NCI-H128 (cell line): ENCODE data around the gene ZNF615.
"Not testable (repeated sequence)": the region's sequence is repeated elsewhere in the genome, so short reads cannot be mapped to it uniquely, and the experiment has no call there.

ENCODE experiments used
- DNase-seq: peaks from one replicate; lab custom pipeline; 2025; ENCODE audit not compliant: unreplicated experiment; lab: John Stamatoyannopoulos, UW

ZNF615 gene

DNA sequence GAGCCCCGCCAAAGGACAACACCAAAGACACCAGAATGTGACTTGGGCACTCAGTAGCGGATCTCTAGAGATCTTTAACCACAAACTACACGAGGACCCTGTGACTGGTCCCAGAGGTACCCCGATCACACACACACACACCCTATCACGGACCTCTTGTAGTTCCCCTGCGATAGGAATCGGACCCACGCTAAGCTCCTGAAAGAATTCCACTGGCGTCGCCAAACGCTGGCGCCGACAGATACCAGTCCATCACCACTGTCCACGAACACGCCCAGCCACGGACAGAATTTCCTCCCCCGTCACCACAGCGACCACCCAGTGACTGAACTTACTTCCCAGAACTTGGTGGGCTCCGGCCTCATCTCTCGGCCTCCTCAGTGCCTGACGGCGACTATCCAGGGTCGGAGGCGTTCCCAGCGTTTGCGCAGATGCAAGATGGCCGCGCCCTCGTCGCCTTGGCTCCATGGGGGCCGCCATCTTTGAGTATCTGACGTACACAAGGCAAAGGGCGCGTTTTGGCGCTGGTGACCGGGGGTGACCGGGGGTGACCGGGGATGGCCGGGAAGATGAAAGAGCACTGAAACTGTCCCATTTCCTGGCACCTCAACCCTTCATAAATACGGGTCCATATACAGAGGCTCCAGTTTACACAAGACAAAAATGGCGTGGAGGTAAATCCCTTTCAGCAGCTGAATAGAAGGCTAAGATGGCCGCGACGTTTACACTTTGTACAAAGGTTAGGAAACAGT lies at the start of gene ZNF615:
Gene ZNF615, minus strand, starts transcription at position 406 of the 752 bp plus-strand sequence. CDS start 4,500 bp downstream, outside the sequence.
- DNase-seq, result peak; percentile 71

DNA sequence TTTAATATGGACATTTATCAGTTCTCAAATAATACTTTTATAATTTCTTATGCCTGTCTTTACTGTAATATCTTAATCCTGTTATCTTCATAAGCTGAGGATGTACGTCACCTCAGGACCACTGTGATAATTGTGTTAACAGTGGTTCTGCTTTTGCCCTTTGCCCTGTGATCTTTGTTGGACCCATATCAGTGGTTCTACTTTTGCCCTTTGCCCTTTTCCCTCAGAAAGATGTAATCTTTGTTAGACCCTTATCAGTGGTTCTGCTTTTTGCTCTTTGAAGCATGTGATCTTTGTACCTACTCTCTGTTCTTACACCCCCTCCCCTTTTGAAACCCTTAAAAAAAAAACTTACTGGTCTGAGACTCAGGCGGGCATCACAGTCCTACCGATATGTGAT lies 48.5 kb upstream of the ZNF615 start:
- DNase-seq, result not testable (repeated sequence)

DNA sequence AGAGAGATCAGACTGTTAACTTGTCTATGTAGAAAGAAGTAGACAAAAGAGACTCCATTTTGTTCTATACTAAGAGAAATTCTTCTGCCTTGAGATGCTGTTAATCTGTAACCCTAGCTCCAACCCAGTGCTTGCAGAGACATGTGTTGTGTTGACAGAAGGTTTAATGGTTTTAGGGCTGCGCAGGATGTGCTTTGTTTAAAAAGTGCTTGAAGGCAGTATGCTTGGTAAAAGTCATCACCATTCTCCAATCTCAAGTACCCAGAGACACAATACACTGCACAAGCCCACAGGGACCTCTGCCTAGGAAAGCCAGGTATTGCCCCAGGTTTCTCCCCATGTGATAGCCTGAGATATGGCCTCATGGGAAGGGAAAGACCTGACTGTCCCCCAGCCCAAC lies 43.7 kb upstream of the ZNF615 start:
- DNase-seq, result not testable (repeated sequence)

DNA sequence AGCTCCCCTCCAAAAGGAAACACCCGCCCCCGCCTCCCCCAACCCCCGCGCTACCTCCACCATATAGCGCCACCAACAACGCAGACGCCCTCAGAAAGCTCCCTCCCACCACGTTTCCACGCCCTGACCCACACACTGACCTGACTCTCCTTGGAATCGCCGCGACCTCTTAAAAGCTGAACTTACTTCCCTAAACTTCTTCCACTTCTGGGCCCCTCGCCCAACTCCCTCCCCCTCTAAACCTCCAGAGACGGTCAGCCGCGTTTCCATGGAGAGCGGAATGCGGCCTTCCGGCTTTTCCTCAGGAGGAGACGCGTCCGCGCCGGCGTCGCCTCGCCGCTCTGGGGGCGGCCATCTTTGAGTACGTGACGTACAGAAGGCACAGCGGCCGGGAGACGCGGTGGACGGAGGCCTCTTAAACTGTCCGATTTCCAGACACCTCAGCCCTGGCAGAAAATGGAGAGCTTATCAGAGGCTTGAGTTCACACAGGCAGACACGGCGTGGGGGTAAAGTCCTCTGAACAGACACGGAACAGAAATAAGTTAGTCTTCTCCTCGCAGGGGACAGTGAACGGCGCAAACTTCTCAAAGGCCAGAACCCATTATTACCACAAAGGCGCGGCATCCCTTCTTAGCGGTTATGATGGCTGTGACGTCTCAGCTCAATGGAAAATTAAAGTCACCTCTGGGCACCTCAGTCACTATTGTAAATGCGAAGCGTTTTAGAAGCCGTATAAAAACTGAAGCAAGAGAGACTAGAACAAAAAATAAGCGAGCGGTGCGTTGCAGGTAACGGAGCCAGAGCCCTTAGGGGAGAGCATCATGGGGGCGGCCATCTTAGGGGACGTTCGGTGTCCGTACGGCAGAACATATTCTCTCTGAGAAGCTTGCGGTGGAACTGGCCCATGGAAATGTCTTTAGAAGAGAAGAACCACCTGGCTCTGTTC lies 40.8 kb upstream of the ZNF615 start, which contains the start of gene ZNF432:
Gene ZNF432, minus strand, starts transcription at position 284 of the 947 bp plus-strand sequence. CDS start 1,970 bp downstream, outside the sequence.
- DNase-seq, result peak; percentile 77

DNA sequence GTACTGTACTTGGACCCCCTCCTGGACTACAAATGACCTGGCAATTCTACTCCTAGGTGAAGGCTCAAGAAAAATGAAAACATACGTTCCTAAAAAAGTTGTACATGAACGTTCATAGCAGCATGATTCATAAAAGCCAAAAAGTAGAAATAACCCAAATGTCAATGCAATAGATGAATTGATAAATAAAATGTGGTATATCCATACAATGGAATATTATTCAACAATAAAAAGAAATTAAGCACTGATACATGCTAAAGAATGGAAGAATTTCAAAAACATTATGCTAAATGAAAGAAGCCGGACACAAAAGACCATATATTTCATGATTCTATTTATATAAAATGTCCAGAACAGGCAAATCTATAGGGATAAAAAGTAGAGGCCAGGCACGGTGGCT lies 31.2 kb upstream of the ZNF615 start:
- DNase-seq, result no peak

DNA sequence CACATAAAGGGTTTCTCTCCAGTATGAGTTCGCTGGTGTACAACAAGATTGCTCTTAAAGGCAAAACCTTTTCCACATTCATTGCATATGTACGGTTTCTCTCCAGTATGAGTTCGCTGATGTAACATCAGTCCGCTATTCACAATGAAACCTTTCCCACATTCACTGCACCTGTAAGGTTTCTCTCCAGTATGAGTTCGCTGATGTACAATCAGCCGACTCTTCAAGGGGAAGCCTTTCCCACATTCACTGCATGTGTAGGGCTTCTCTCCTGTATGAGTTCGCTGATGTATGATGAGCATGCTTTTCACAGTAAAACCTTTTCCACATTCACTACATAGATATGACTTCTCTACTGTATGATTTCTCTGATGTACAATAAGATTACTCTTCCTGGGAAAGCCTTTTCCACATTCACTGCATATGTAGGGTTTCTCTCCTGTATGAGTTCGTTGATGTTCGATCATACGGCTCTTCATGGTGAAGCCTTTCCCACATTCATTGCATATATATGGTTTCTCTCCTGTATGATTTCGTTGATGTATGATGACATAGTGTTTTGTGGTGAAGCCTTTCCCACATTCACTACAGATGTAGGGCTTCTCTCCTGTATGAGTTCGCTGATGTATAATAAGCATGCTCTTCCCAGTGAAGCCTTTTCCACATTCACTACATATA lies 26.2 kb upstream of the ZNF615 start:
- no peak for DNase-seq

DNA sequence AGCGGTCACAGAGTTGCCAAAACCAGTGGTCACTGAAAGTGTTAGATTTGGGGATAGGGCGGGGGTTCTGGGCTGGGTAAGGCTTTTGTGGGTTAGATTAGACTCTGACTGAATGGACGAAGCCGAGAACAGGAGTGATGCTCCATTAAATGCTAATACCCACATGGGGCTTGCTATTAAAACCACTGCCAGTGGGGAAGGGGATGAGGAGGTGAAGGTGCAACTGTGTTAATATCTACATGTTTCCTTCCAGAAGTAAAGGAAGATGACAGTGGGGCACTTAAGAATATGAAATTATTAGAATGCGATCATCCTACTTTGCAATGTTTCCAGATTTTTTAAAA lies 20.7 kb upstream of the ZNF615 start:
- DNase-seq, result no peak

DNA sequence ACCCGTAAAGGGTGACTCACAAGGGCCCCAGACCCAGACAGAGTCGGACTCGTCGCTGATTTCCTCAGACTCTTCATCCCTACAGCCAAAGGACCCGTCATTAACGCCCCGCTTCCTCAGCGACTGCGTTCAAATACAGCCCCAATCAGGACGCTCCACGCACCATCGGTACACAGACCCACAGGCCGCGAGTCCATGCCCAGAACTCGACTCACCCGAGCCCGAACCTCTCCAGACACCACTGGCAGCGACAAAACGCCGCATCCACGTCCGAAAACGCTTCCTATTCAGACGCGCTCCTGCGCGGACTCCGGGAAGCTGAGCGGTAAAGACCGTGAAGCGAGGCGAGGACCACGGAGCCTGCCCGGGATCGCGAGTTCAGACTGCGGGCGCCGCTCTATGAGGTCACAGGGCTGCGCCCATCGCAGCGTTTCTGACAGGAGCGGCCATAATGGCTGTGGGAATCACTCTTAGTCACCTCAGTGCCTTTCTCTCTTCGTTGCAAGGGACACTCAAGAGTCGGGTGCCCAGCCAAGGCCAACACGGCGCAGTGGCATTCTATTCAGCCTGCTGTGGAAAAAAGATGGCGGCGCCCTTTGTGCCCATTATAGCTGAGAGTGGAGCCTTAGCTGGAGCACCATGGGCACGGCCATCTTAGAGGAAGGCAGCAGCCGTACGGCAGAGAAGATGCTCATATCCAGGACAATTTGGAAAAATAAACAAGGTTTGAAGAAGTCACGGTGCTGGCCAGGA lies 20.2 kb upstream of the ZNF615 start, which contains the start of gene ZNF614:
Gene ZNF614, minus strand, starts transcription at position 353 of the 753 bp plus-strand sequence. CDS start 2,634 bp downstream, outside the sequence.
- peak; percentile 77 for DNase-seq

DNA sequence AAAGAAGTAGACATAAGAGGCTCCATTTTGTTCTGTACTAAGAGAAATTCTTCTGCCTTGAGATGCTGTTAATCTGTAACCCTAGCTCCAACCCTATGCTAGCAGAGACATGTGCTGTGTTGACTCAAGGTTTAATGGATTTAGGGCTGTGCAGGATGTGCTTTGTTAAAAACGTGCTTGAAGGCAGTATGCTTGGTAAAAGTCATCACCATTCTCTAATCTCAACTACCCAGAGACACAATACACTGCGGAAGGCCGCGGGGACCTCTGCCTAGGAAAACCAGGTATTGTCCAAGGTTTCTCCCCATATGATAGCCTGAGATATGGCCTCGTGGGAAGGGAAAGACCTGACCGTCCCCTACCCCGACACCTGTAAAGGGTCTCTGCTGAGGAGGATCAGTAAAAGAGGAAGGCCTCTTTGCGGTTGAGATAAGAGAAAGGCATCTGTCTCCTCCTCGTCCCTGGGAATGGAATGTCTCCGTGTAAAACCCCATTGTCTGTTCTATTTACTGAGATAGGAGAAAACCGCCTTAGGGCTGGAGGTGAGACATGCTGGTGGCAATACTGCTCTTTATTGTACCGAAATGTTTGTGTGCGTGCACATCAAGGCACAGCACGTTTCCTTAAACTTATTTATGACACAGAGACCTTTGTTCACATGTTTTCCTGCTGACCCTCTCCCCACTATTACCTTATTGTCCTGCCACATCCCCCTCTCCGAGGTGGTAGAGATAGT lies 18.4 kb upstream of the ZNF615 start:
- DNase-seq, result not testable (repeated sequence)

DNA sequence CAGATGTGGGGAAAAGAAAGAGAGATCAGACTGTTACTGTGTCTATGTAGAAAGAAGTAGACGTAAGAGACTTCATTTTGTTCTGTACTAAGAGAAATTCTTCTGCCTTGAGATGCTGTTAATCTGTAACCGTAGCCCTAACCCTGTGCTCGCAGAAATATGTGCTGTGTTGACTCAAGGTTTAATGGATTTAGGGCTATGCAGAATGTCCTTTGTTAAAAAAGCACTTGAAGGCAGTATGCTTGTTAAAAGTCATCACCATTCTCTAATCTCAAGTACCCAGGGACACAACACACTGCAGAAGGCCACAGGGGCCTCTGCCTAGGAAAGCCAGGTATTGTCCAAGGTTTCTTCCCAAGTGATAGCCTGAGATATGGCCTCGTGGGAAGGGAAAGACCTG lies 16.5 kb upstream of the ZNF615 start:
- not testable (repeated sequence) for DNase-seq

DNA sequence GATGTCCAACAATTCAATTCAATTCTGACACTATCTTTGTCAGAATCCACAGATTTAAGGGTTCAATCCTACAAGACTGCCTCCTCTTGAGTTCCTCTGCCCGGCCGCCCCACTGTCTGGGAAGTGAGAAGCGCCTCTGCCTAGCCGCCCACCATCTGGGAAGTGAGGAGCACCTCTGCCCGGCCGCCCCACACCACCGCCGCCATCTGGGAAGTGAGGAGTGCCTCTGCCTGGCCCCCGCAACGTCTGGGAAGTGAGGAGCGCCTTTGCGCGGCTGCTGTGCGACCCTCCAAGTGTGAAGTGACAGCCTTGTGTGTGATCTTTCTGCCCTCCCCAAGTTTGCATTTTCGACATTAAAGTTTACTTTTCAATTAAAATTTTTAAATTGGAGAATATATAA lies 14.2 kb upstream of the ZNF615 start:
- no peak for DNase-seq

DNA sequence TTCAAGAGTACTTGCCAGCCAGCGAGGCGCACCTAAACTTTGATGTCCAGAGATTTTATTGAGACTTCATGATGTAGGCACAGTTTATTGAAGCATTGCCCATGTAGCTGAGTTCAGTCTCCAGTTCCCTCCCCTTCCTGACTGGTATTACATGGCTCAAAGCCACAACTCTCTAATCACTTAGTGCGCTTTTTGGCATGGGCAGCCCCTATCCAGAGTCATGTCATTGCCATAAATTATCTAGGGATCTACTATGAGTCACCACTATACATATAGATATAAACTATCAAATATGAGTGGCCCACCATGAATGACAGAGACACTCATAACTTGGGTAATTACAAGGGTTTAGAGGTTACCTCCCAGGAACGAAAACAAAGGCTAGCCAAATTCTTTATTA lies 12.5 kb upstream of the ZNF615 start:
- DNase-seq, result no peak

DNA sequence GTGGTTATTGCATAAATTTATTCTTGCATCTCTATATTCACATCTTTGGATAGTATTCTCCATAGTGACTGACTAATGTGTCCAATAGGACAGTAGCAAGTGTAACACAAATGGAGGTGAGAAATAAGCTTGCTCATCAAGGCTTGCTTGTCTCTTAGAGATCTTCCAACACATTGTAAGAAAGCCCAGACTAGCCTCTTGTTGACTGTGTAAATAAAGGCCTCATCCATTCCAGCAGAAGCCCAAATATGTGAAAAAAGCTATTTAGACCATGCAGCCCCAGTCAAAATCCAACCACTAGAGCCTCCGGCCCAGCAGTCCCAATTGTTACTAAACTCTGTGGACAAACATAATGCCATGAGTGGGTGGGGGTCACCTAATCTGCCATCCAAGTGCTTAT lies 2.7 kb upstream of the ZNF615 start:
- no peak for DNase-seq

DNA sequence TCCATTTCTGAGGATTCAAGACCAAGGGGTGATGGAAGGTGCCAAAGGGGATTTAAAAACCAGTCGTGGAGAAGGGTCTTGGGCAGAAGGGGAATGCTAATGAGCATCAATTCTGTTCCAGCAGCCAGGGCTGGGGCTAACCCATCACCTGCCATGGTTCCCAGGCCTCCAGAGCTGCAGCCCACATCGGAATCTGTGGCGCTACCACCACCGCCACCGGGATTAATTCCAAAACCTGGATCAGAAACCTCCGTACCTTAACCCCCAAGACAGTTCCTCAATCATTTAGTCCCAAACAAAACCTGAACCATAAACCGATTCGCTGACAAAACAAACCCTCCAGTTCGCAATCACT lies 583 bp downstream of the ZNF615 start:
- DNase-seq, result no peak

DNA sequence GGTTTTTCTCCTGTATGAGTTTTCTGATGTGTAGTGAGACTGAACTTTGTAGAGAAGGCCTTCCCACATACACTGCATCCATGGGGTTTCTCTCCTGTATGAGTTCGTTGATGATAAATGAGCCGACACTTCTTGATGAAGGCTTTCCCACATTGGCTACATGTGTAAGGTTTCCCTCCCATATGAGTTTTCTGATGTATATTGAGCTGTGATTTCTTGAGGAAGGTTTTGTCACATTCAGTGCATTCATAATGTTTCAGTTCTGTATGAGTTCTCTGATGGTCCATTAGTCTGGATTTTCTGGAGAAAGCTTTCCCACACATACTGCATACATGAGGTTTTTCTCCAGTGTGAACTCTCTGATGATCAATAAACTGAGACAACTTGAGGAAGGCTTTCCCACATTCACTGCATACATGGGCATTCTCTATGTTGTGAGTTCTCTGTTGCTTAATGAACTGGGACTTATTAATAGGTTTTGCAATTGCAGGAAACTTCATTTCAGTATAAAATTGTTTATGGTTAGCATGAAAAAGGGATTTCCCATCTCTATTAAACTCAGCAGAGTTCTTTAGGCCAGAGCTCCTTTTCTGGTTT lies 13.9 kb downstream of the ZNF615 start:
- DNase-seq, result no peak

DNA sequence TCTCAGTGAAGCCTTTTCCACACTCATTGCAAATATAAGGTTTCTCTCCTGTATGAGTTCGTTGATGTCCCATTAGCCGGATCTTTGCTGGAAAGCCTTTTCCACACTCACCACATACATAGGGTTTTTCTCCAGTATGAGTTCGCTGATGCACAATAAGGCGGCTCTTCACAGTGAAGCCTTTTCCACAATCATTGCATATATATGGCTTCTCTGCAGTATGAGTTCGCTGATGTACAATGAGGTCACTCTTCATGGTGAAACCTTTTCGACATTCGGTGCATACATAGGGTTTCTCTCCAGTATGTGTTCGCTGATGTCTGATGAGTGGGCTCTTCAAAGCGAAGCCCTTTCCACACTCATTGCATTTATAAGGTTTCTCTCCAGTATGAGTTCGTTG lies 14.6 kb downstream of the ZNF615 start:
- DNase-seq, result no peak

DNA sequence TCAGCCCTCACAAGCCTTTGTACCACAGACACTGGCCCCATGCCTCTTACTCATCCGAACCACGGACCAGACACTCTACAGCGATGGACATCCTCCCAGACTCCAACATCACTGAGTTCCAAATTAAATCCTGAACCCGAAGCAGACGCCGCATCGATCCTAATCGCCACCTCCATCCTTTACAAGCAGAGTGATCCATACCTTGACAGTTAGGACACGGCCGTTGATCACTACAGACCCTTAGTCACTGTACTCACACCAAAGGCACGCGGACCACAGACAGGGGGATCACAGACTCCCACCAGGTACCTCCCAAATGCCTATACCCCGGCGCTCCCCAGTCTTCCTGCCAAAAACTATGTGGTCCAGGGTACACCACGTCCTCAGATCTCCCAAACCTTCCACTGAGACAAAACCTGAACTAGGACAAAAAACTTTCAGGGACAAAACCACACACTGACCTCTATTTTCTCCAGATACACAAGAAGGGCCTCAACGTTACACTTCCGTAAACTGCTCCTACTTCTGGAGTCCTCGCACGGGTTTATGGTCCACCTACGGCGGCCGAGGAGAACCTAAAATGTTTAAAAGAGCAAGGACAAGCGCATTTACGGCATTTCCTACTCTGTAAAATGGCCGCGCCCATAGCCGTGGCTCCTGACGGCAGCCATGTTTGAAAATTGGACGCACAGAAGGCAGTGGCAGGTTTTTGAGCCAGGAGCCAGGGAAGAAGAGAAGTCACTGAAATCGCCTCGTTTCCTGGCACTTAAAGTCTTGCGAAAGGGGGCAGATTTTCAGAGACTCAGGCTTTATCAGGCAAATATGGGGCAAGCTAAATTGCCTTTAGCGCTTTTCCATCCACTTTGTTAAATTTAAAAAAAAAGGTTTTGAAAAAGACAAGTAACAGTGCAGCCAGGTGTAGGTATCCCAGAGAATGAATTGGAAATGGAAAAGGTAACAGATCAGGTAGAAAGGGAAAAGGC lies 21.4 kb downstream of the ZNF615 start, which contains the start of gene ZNF350:
Gene ZNF350, minus strand, starts transcription at position 532 of the 983 bp plus-strand sequence. CDS start 12,480 bp downstream, outside the sequence.
- peak; percentile 83 for DNase-seq

DNA sequence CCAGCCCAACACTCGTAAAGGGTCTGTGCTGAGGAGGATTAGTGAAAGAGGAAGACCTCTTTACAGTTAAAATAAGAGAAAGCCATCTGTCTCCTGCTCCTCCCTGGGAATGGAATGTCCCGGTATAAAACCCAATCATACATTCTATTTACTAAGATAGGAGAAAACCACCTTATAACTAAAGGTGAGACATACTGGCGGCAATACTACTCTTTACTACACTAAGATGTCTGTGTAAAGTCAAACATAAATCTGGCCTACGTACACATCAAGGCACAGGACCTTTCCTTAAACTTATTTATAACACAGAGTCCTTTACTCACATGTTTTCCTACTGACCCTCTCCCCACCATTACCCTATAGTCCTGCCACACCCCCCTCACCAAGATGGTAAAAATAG lies 24.6 kb downstream of the ZNF615 start:
- DNase-seq, result no peak
